ENCODE data around the gene PPRC1. TPM values are rescaled to one million over a fixed set of nuclear protein-coding genes. Genes with fewer than 3 reads are reported as not detected.

Gene PPRC1
- total RNA-seq, 1 donor from 2014 or later = 32.7 TPM

DNA sequence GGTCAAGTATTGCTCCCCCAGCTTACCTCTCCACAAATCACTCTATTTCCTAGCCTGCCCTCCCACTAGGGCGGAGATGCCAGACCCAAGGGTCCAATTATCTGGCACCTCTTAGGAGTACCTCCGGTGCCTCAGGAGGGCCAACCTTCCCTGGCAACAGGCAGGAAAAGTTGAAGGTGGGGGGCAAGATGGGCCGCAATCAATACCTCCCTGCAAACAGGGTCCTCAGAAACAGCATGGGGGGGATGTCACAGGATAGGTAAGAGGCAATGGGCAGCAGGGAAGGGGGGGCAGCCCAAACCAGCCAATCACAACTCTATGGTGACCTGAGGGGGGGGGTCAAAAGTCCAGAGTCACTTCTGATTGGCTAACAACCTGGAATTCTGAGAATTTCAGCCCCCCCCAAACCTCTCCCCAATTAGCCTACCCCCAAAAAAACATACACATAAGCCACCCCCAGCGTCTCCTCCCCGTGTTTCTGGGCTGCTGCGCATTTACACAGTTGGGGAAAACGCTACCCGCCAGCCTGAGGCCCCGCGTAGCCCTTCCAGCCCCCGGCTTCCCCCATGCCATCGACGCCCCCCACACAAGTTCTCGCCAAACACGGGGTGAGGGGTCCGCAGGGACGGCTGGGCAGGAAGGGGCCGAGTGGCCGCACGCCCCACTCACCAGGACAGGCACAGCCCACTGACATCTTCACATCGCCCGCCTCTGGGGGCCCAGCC, 13.3 kb upstream of the PPRC1 start:
- intact Hi-C loops (cut with DNase I) = no loop called here
- Histone ChIP-seq H3K4me1 (peaks cover 64% of the 10 kb centered on the region), H3K36me3 (no peaks in the 10 kb centered on the region), H3K4me3 (peak overlapping the region; percentile 80), H3K27ac (peak overlapping the region; percentile 96), H3K27me3 (ENCODE audit: low read depth) (no peaks in the 10 kb centered on the region), H3K9me3 (no peaks in the 10 kb centered on the region)
- ATAC-seq (peak; percentile 46 to 60), DNase-seq (peak; percentile 66)
- no peak for TF ChIP-seq CTCF (IDR thresholded peaks at IDR 0.05)

DNA sequence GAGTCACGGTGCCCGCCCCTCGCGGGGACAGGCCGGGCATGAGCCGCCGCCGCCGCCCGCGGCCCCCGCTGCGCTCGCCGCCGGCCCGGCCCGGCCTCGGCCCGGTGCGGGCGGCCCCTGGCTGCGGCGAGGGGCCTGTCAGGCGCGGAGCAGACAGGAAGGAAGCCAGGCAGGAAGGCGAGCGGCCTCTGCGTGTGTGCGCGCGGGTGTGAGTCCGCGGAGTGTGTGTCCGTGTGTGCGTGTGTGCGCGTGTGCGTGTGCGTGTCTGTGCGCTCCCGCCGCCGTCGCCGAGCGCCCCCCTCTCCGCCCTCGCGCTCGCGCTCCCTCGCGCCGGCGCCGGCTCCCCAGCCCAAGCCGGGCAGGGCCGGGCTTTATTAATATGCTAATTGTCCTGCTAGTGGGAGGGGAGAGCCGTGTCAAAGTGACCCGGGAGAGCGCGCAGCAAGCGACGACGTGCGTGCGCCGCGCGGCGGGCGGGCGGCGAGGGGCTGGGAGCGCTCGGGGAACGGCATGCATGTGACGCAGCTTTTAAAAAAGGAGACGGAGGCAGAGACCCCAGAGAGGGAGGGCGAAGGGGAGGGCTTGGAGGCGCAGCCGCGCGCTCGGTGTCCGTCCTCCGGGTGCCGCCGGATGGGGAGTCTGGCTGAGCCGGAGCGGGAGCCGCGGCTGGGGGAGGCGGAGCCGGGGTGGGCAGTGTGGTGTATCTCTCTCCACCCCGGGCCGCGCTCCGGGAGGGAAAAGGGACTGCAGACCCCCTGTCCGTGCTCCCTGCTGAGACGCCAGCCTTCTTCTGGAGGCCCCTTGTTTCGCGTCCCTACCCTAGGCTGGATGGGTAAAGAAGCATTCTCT, 12.5 kb upstream of the PPRC1 start, which contains the start of gene LDB1:
Gene LDB1, minus strand, starts transcription at position 227 of the 849 bp plus-strand sequence. CDS start 258 bp downstream, outside the sequence.
- no peak for TF ChIP-seq CTCF (IDR thresholded peaks at IDR 0.05)
- intact Hi-C loops (cut with DNase I) = no loop called here
- peak within 1 kb of the TSS; percentile 96 for H3K27ac ChIP-seq
- peak within 1 kb of the TSS; percentile 80 for H3K4me3 ChIP-seq
- no peaks in the 10 kb centered on the region for H3K36me3 ChIP-seq
- H3K27me3 ChIP-seq (ENCODE audit: low read depth) = no peaks in the 10 kb centered on the region
- no peaks in the 10 kb centered on the region for H3K9me3 ChIP-seq
- DNase-seq (peak; percentile 84), ATAC-seq (peak; percentile 85 to 86)
- peaks cover 59% of the 10 kb centered on the region for H3K4me1 ChIP-seq

DNA sequence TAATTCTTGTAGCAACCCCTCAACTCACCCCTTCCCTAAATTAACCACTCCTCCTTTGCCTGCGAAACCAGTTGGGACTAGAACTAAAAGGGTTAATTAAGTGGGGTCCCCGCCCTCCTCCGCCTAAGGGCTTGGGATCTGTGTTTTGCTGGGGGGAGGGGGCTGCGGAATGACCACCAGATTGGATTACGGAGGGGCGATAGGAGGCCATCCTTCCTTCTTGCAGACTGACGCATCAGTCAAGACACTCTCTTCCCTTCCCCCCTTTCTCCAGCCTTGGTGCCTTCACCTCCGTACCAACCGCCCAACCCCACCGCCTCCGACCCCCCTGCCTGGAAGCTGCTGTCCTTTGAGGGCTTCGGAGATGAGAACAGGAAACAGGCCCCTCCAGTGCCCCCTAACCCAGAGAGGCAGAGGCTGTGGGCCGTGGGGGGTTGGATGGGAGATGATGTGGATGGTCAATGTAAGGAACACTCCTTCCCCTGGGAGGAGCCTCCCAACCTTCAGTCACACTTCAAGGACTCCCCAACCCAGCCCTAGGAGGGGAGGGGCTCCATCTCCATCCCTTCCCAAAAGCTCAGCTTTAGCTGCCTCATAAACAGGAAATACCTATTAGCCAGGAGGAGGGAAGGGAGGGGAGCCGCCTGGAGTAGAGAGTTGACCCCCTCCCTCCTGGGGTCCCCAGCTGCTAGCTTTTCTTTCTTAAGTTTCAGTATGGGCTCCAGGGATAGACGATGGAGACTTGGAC, 11.7 kb upstream of the PPRC1 start:
- no peaks in the 10 kb centered on the region for H3K9me3 ChIP-seq
- H3K4me1 ChIP-seq = peaks cover 51% of the 10 kb centered on the region
- peak; percentile 59 for DNase-seq
- intact Hi-C loops (cut with DNase I) = no loop called here
- ATAC-seq = peak; percentile 27 to 44
- no peaks in the 10 kb centered on the region for H3K27me3 ChIP-seq (ENCODE audit: low read depth)
- peak overlapping the region; percentile 96 for H3K27ac ChIP-seq
- TF ChIP-seq CTCF (IDR thresholded peaks at IDR 0.05) = no peak
- H3K4me3 ChIP-seq = peak overlapping the region; percentile 80
- no peaks in the 10 kb centered on the region for H3K36me3 ChIP-seq

DNA sequence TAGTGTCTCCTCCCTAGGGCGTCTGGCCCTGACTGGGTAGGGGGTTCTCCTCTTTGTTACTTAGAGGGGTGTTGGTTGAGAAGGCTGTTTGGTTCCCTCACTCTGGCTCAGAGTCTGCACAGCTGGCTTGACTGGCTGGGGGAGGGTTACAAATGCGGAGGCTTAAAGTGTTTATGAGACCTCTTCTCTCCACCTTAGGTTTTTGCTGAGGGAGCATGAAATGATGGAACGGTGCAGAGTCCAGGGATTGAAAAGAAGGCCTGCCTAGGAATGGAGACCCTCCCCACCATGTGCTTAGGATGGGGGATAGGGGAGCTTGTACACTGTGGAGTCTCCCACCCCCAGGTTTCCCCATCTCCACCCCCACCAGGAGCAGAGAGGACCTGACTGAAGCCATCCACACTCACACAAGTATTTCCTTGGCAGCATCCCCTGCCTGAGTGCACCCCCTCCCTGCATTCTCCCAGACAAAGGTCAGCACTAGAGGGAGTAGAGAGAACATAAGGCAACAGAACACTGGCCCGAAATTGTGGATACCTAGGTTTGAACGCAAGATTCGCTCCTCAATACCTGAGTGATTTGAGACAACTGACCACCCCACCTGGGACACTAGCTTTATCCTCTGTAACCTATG, 11.0 kb upstream of the PPRC1 start:
- no peaks in the 10 kb centered on the region for H3K36me3 ChIP-seq
- H3K9me3 ChIP-seq = no peaks in the 10 kb centered on the region
- no peak for DNase-seq
- peaks cover 44% of the 10 kb centered on the region for H3K4me1 ChIP-seq
- H3K4me3 ChIP-seq = peak overlapping the region; percentile 80
- ATAC-seq = no peak
- intact Hi-C loops (cut with DNase I) = no loop called here
- peak overlapping the region; percentile 96 for H3K27ac ChIP-seq
- H3K27me3 ChIP-seq (ENCODE audit: low read depth) = no peaks in the 10 kb centered on the region
- no peak for TF ChIP-seq CTCF (IDR thresholded peaks at IDR 0.05)

DNA sequence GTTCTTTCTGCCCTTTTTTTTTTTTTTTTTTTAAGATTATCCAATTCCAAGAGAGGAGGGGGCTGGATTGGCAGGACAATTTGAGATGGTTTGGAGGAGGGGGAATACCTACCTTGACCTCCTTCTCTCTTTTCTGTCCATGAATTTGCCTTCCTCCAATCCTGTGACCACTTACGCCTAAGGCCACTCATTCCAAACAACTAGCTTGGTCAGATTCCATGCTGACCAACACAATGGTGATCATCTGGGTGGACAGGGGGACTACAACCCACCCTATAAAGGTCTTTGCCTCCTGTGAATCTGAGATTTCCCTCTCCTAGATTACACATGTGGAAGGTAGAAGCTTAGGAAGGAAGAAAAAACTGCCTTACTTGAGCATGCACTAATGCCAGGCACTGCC, 10.4 kb upstream of the PPRC1 start:
- no peaks in the 10 kb centered on the region for H3K27me3 ChIP-seq (ENCODE audit: low read depth)
- no peak for TF ChIP-seq CTCF (IDR thresholded peaks at IDR 0.05)
- H3K9me3 ChIP-seq = no peaks in the 10 kb centered on the region
- ATAC-seq (no peak), DNase-seq (no peak)
- no peak overlapping the region for H3K4me3 ChIP-seq
- H3K36me3 ChIP-seq = no peaks in the 10 kb centered on the region
- H3K27ac ChIP-seq = peak overlapping the region; percentile 18
- H3K4me1 ChIP-seq = peaks cover 38% of the 10 kb centered on the region
- intact Hi-C loops (cut with DNase I) = no loop called here
